ENCODE measurements around the gene SH3PXD2B. TPM values are rescaled to one million over a fixed set of nuclear protein-coding genes. Genes with fewer than 3 reads are reported as not detected.

The SH3PXD2B gene
- total and polyA plus RNA-seq, 2 donors (not counting 1 experiment from before 2014, with no cell fraction given), result 12.6 to 21.1 TPM

DNA sequence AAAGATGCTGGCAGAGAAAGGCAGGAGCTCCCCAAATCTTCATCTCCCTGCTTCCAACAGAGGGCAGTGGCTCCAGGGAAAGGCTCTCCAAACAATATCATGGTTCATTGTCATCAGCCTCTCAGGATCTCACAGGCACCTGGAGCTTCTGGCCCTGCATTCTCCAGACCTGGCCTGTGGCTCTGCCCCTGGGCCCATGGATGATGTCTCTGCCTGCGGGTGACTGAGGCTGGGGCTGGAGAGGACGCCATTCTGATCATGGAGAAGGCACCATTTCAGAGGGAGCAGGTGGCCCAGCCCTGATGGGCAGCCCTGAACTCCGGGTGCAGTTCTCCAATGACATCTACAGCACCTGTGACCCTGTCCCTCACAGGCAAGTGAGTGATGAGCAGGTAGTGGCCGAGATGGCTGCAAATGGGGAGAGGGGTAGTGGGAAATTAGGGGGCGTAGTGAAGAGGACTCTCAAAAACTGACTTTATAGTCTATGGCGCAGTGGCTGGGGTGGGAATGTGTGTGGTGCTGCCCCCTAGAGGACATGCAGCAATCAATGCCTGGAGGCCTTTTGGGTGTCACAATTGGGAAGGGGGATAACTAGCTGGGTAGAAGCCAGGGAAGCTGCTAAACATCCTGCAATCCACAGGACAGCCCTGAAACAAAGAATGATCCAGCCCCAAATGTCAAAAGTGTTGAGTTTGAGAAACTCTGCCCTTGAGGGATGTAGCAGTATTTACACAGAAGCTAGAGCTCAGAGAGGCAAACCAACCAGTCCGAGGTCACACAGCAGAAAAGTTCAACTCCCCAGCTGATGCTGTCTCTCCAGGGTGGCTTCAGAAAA lies 3.2 kb downstream of the SH3PXD2B start:
- no peaks in the 10 kb centered on the region for H3K36me3 ChIP-seq (ENCODE audit: control insufficient read depth, insufficient read depth, low read length)
- no peak for TF ChIP-seq EZH2 (IDR thresholded peaks at IDR 0.05; ENCODE audit: low read length, missing control alignments)
- TF ChIP-seq, protein P1, sequence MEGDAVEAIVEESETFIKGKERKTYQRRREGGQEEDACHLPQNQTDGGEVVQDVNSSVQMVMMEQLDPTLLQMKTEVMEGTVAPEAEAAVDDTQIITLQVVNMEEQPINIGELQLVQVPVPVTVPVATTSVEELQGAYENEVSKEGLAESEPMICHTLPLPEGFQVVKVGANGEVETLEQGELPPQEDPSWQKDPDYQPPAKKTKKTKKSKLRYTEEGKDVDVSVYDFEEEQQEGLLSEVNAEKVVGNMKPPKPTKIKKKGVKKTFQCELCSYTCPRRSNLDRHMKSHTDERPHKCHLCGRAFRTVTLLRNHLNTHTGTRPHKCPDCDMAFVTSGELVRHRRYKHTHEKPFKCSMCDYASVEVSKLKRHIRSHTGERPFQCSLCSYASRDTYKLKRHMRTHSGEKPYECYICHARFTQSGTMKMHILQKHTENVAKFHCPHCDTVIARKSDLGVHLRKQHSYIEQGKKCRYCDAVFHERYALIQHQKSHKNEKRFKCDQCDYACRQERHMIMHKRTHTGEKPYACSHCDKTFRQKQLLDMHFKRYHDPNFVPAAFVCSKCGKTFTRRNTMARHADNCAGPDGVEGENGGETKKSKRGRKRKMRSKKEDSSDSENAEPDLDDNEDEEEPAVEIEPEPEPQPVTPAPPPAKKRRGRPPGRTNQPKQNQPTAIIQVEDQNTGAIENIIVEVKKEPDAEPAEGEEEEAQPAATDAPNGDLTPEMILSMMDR (conservative IDR thresholded peaks at IDR 0.05 in 1 of 2, IDR thresholded peaks at IDR 0.05 in 1 of 2; ENCODE audit: low read depth in 1 of 2, low read length in 2 of 2), result peak; percentile 59 to 75
- no peak overlapping the region for H3K4me2 ChIP-seq (ENCODE audit: extremely low read depth, insufficient read depth, low read length)
- no peaks in the 10 kb centered on the region for H3K9me3 ChIP-seq (ENCODE audit: control insufficient read depth, insufficient read depth, low read depth, low read length)
- peak in 1 of 2 donors; percentile 58 for DNase-seq (ENCODE audit: low read depth in 2 of 2)
- peaks cover 26% of the 10 kb centered on the region for H3K79me2 ChIP-seq (ENCODE audit: control insufficient read depth, insufficient read depth, low read length)
- H3K4me3 ChIP-seq (replicated peaks in 1 of 4; ENCODE audit: control extremely low read depth in 1 of 4, insufficient read depth in 1 of 4, low read depth in 3 of 4, low read length in 4 of 4), result peak overlapping the region in 1 of 4 experiments; percentile 98
- H3K9ac ChIP-seq (ENCODE audit: insufficient read depth, low read length), result no peak overlapping the region
- H3K4me1 ChIP-seq (ENCODE audit: control insufficient read depth, extremely low read depth, insufficient read depth, low read length), result peaks cover 24% of the 10 kb centered on the region
- H3K27ac ChIP-seq (ENCODE audit: insufficient read depth, low read length), result no peak overlapping the region
- no peaks in the 10 kb centered on the region for H4K20me1 ChIP-seq (ENCODE audit: control insufficient read depth, extremely low read depth, insufficient read depth, low read length)
- no peak overlapping the region for H2AFZ ChIP-seq (ENCODE audit: low read length)
- H3K27me3 ChIP-seq (ENCODE audit: control insufficient read depth, insufficient read depth, low read length), result no peaks in the 10 kb centered on the region

DNA sequence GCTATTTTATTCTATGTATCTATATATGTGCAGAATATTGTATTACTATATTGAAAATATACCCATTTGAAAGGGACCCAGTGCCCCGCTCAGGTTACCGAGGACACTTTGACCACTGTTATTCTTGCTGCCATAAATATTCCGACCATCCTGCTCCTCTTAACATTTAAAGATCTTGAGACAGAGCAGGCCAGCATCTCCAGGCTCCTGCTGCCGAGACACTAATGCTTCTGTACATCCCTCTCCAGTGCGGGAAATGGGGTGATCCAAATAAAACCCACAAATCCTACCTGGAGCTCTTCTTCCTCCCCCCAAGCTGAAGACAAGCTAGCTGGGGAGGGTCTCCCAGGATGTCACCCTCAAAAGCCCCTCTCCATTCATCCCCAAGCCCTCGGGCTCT lies 3.9 kb downstream of the SH3PXD2B start:
- Histone ChIP-seq H3K9ac (ENCODE audit: insufficient read depth, low read length) (no peak overlapping the region), H3K36me3 (ENCODE audit: control insufficient read depth, insufficient read depth, low read length) (no peaks in the 10 kb centered on the region), H3K4me1 (ENCODE audit: control insufficient read depth, extremely low read depth, insufficient read depth, low read length) (peaks cover 20% of the 10 kb centered on the region), H2AFZ (ENCODE audit: low read length) (no peak overlapping the region), H3K4me3 (replicated peaks in 1 of 4; ENCODE audit: control extremely low read depth in 1 of 4, insufficient read depth in 1 of 4, low read depth in 3 of 4, low read length in 4 of 4) (no peak overlapping the region), H3K79me2 (ENCODE audit: control insufficient read depth, insufficient read depth, low read length) (peaks cover 26% of the 10 kb centered on the region), H3K4me2 (ENCODE audit: extremely low read depth, insufficient read depth, low read length) (no peak overlapping the region), H3K9me3 (ENCODE audit: control insufficient read depth, insufficient read depth, low read depth, low read length) (no peaks in the 10 kb centered on the region), H3K27ac (ENCODE audit: insufficient read depth, low read length) (no peak overlapping the region), H4K20me1 (ENCODE audit: control insufficient read depth, extremely low read depth, insufficient read depth, low read length) (no peaks in the 10 kb centered on the region), H3K27me3 (ENCODE audit: control insufficient read depth, insufficient read depth, low read length) (no peaks in the 10 kb centered on the region)
- TF ChIP-seq EZH2 (IDR thresholded peaks at IDR 0.05; ENCODE audit: low read length, missing control alignments), result no peak
- TF ChIP-seq, protein P1 (conservative IDR thresholded peaks at IDR 0.05 in 1 of 2, IDR thresholded peaks at IDR 0.05 in 1 of 2; ENCODE audit: low read depth in 1 of 2, low read length in 2 of 2), result no peak
- DNase-seq (ENCODE audit: low read depth in 2 of 2), result no peak

DNA sequence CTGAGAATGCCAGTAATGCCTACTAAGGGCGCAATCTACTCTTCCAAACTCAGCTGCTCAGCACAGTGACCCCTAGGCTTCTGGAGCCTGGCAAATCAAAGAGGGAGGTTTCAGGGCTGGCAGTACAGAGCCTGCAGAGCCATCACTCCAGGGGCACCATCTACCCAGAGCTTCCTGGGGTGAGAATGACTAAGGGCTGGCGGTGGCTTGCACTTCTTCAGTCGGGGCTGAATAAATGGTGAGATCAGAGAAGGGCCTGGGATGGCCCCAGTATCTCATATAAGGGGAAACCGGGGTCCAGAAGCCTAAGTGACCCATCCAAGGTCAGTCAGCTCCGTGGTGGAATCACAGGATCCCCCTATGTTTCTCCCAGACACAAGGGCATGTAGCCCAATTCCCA lies 5.3 kb downstream of the SH3PXD2B start:
- H3K9ac ChIP-seq (ENCODE audit: insufficient read depth, low read length), result no peak overlapping the region
- no peak overlapping the region for H3K4me2 ChIP-seq (ENCODE audit: extremely low read depth, insufficient read depth, low read length)
- no peak overlapping the region for H3K27ac ChIP-seq (ENCODE audit: insufficient read depth, low read length)
- H3K79me2 ChIP-seq (ENCODE audit: control insufficient read depth, insufficient read depth, low read length), result peaks cover 29% of the 10 kb centered on the region
- TF ChIP-seq EZH2 (IDR thresholded peaks at IDR 0.05; ENCODE audit: low read length, missing control alignments), result no peak
- TF ChIP-seq, protein P1 (conservative IDR thresholded peaks at IDR 0.05 in 1 of 2, IDR thresholded peaks at IDR 0.05 in 1 of 2; ENCODE audit: low read depth in 1 of 2, low read length in 2 of 2), result no peak
- H3K4me3 ChIP-seq (replicated peaks in 1 of 4; ENCODE audit: control extremely low read depth in 1 of 4, insufficient read depth in 1 of 4, low read depth in 3 of 4, low read length in 4 of 4), result no peak overlapping the region
- no peaks in the 10 kb centered on the region for H3K36me3 ChIP-seq (ENCODE audit: control insufficient read depth, insufficient read depth, low read length)
- H4K20me1 ChIP-seq (ENCODE audit: control insufficient read depth, extremely low read depth, insufficient read depth, low read length), result no peaks in the 10 kb centered on the region
- no peaks in the 10 kb centered on the region for H3K27me3 ChIP-seq (ENCODE audit: control insufficient read depth, insufficient read depth, low read length)
- no peaks in the 10 kb centered on the region for H3K9me3 ChIP-seq (ENCODE audit: control insufficient read depth, insufficient read depth, low read depth, low read length)
- no peak overlapping the region for H2AFZ ChIP-seq (ENCODE audit: low read length)
- DNase-seq (ENCODE audit: low read depth in 2 of 2), result no peak
- peaks cover 13% of the 10 kb centered on the region for H3K4me1 ChIP-seq (ENCODE audit: control insufficient read depth, extremely low read depth, insufficient read depth, low read length)
